Muscle layer of colon (tissue), 2 donors: ENCODE results near the gene CDH18.

Experiments used
- H3K27ac ChIP-seq: one replicate; pipeline ENCODE4 v1.7.0; 2013; ENCODE audit warnings: low read depth, mild to moderate bottlenecking, low read length, moderate library complexity
- H3K27me3 ChIP-seq, 2 donors: one replicate each; pipeline ENCODE4 v1.7.0; 2013; ENCODE audit warnings: low read length in 2 of 2, mild to moderate bottlenecking in 2 of 2; ENCODE audit not compliant: insufficient read depth in 2 of 2, control insufficient read depth in 1 of 2
- H3K36me3 ChIP-seq: one replicate; pipeline ENCODE4 v1.7.0; 2013; ENCODE audit warnings: mild to moderate bottlenecking, low read length; ENCODE audit not compliant: insufficient read depth
- H3K4me1 ChIP-seq: one replicate; pipeline ENCODE4 v1.7.0; 2013; ENCODE audit warnings: mild to moderate bottlenecking, low read length; ENCODE audit not compliant: insufficient read depth
- H3K4me3 ChIP-seq, 2 donors: one replicate each; pipeline ENCODE4 v1.7.0; 2013; ENCODE audit warnings: low read length in 2 of 2, low read depth in 1 of 2, mild to moderate bottlenecking in 1 of 2, moderate library complexity in 1 of 2
- H3K9ac ChIP-seq: one replicate; pipeline ENCODE4 v1.7.0; 2013; ENCODE audit warnings: low read length
- H3K9me3 ChIP-seq: one replicate; pipeline ENCODE4 v1.7.0; 2013; ENCODE audit warnings: mild to moderate bottlenecking, low read length
- donor health status: abdominal sarcoma.
- donor health status: Adenocarcinoma of cecum.

CDH18 gene

GRCh38 chr5:19891658-19892057 lies 96.3 kb downstream of the CDH18 start:
- Histone ChIP-seq H3K36me3 (no peaks in the 10 kb centered on the region), H3K27ac (no peak overlapping the region), H3K27me3 (no peaks in the 10 kb centered on the region), H3K9ac (no peak overlapping the region), H3K4me1 (no peaks in the 10 kb centered on the region), H3K9me3 (no peaks in the 10 kb centered on the region), H3K4me3 (no peak overlapping the region)

- no peak overlapping the region for H3K27ac ChIP-seq
- H3K27me3 ChIP-seq, result no peaks in the 10 kb centered on the region
- no peak overlapping the region for H3K4me3 ChIP-seq
- no peaks in the 10 kb centered on the region for H3K9me3 ChIP-seq
- H3K4me1 ChIP-seq, result no peaks in the 10 kb centered on the region
- H3K9ac ChIP-seq, result no peak overlapping the region
- H3K36me3 ChIP-seq, result no peaks in the 10 kb centered on the region
These were observed 101.7 kb downstream of the CDH18 start for GRCh38 chr5:19886123-19886917.

- Histone ChIP-seq H3K27ac (no peak overlapping the region), H3K9ac (no peak overlapping the region), H3K27me3 (no peaks in the 10 kb centered on the region), H3K9me3 (no peaks in the 10 kb centered on the region), H3K4me1 (no peaks in the 10 kb centered on the region), H3K4me3 (no peak overlapping the region), H3K36me3 (no peaks in the 10 kb centered on the region)
These were observed 102.8 kb downstream of the CDH18 start for GRCh38 chr5:19885040-19885824.

GRCh38 chr5:19880859-19881436 lies 107.1 kb downstream of the CDH18 start:
- Histone ChIP-seq H3K9ac (no peak overlapping the region), H3K27me3 (no peaks in the 10 kb centered on the region), H3K4me1 (no peaks in the 10 kb centered on the region), H3K4me3 (no peak overlapping the region), H3K36me3 (no peaks in the 10 kb centered on the region), H3K9me3 (no peaks in the 10 kb centered on the region), H3K27ac (no peak overlapping the region)

GRCh38 chr5:19880458-19880857 lies 107.5 kb downstream of the CDH18 start:
- no peaks in the 10 kb centered on the region for H3K9me3 ChIP-seq
- no peak overlapping the region for H3K9ac ChIP-seq
- no peaks in the 10 kb centered on the region for H3K27me3 ChIP-seq
- no peak overlapping the region for H3K27ac ChIP-seq
- H3K4me3 ChIP-seq, result no peak overlapping the region
- H3K36me3 ChIP-seq, result no peaks in the 10 kb centered on the region
- H3K4me1 ChIP-seq, result no peaks in the 10 kb centered on the region

- no peaks in the 10 kb centered on the region for H3K4me1 ChIP-seq
- no peaks in the 10 kb centered on the region for H3K27me3 ChIP-seq
- H3K27ac ChIP-seq, result no peak overlapping the region
- no peak overlapping the region for H3K4me3 ChIP-seq
- no peaks in the 10 kb centered on the region for H3K9me3 ChIP-seq
- no peaks in the 10 kb centered on the region for H3K36me3 ChIP-seq
- H3K9ac ChIP-seq, result no peak overlapping the region
These were observed 113.2 kb downstream of the CDH18 start for GRCh38 chr5:19874811-19875210.

GRCh38 chr5:19866090-19866450 lies 121.9 kb downstream of the CDH18 start:
- H3K4me3 ChIP-seq, result no peak overlapping the region
- no peaks in the 10 kb centered on the region for H3K4me1 ChIP-seq
- H3K27me3 ChIP-seq, result no peaks in the 10 kb centered on the region
- H3K27ac ChIP-seq, result no peak overlapping the region
- no peaks in the 10 kb centered on the region for H3K9me3 ChIP-seq
- H3K9ac ChIP-seq, result no peak overlapping the region
- H3K36me3 ChIP-seq, result no peaks in the 10 kb centered on the region

GRCh38 chr5:19865336-19866089 lies 122.5 kb downstream of the CDH18 start:
- no peak overlapping the region for H3K27ac ChIP-seq

GRCh38 chr5:19862711-19863110 lies 125.3 kb downstream of the CDH18 start:
- no peak overlapping the region for H3K9ac ChIP-seq
- H3K27me3 ChIP-seq, result no peaks in the 10 kb centered on the region
- H3K27ac ChIP-seq, result no peak overlapping the region
- no peaks in the 10 kb centered on the region for H3K9me3 ChIP-seq
- no peaks in the 10 kb centered on the region for H3K36me3 ChIP-seq
- H3K4me1 ChIP-seq, result no peaks in the 10 kb centered on the region
- no peak overlapping the region for H3K4me3 ChIP-seq

More at GRCh38 chr5:19865336-19866089, 122.5 kb downstream of the CDH18 start:
- no peaks in the 10 kb centered on the region for H3K36me3 ChIP-seq
- H3K4me3 ChIP-seq, result no peak overlapping the region
- no peaks in the 10 kb centered on the region for H3K9me3 ChIP-seq
- H3K27me3 ChIP-seq, result no peaks in the 10 kb centered on the region
- no peaks in the 10 kb centered on the region for H3K4me1 ChIP-seq
- no peak overlapping the region for H3K9ac ChIP-seq

GRCh38 chr5:19859020-19859419 lies 129.0 kb downstream of the CDH18 start:
- Histone ChIP-seq H3K9ac (no peak overlapping the region), H3K4me3 (no peak overlapping the region), H3K9me3 (no peaks in the 10 kb centered on the region), H3K27me3 (no peaks in the 10 kb centered on the region), H3K4me1 (no peaks in the 10 kb centered on the region), H3K36me3 (no peaks in the 10 kb centered on the region), H3K27ac (no peak overlapping the region)

- Histone ChIP-seq H3K9ac (no peak overlapping the region), H3K4me3 (no peak overlapping the region), H3K9me3 (no peaks in the 10 kb centered on the region), H3K36me3 (no peaks in the 10 kb centered on the region), H3K4me1 (no peaks in the 10 kb centered on the region), H3K27me3 (no peaks in the 10 kb centered on the region), H3K27ac (no peak overlapping the region)
These were observed 132.1 kb downstream of the CDH18 start for GRCh38 chr5:19855931-19856330.
